ENCODE data around the gene AHCYL2. TPM values are rescaled to one million over a fixed set of nuclear protein-coding genes. Genes with fewer than 3 reads are reported as not detected.

The AHCYL2 gene
- polyA plus RNA-seq, 1 experiment, result 7.8 TPM

DNA sequence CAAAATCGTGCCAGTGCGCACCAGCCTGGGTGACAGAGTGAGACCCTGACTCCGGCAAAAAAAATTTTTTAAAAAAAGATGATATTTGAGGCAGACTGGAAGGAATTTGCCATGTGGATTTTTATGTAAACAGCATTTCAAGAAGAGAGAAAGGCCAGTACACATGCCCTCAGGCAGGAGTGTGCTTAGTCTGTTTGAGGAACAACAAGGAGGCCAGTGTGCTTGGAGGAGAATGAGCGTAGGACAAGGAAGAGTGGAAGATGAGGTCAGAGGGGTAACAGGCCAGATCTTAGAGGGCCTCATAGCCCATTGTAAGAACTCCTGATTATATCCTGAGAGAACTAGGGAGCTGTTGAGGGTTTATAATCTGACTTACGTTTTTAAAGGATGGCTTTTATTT is 192.2 kb downstream of the AHCYL2 start:
- ChIA-PET POLR2A (no interaction called here), CTCF (no interaction called here)
- Histone ChIP-seq H3K36me3 (ENCODE audit: control insufficient read depth, insufficient read depth, low read length) (no peaks in the 10 kb centered on the region), H3K27me3 (ENCODE audit: control insufficient read depth, insufficient read depth, low read length) (no peaks in the 10 kb centered on the region), H3K4me3 (ENCODE audit: low read depth, low read length) (no peak overlapping the region)
- TF ChIP-seq, protein P1, sequence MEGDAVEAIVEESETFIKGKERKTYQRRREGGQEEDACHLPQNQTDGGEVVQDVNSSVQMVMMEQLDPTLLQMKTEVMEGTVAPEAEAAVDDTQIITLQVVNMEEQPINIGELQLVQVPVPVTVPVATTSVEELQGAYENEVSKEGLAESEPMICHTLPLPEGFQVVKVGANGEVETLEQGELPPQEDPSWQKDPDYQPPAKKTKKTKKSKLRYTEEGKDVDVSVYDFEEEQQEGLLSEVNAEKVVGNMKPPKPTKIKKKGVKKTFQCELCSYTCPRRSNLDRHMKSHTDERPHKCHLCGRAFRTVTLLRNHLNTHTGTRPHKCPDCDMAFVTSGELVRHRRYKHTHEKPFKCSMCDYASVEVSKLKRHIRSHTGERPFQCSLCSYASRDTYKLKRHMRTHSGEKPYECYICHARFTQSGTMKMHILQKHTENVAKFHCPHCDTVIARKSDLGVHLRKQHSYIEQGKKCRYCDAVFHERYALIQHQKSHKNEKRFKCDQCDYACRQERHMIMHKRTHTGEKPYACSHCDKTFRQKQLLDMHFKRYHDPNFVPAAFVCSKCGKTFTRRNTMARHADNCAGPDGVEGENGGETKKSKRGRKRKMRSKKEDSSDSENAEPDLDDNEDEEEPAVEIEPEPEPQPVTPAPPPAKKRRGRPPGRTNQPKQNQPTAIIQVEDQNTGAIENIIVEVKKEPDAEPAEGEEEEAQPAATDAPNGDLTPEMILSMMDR (IDR thresholded peaks at IDR 0.05; ENCODE audit: insufficient read depth, low read depth, low read length), result no peak
- no peak for DNase-seq (ENCODE audit: low read depth)

DNA sequence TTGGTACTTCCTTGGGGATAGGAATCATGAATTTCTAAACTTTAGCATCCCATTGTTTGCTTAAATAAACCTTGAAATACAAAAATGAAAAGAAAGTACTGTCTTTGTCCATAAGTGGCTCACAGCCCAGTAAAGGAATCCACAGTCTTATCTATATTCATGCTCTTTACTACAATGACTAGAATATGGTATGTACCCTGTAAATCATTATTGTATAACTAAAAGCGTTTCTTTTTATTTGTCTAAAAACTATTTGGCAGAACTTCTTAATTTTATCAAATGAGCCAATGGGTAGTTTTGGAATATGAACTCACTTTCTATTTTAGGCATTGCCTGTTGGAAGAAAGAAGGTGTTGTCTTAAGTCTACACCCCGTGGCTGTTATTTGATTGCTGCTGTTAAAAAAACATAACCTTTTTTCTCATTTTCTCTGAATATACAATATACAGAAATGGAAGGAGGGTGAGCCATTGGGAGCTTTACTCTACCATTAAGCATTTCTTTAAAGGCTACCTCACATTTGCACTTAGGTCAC is 197.0 kb downstream of the AHCYL2 start:
- POLR2A ChIA-PET, result no interaction called here
- Histone ChIP-seq H3K27me3 (ENCODE audit: control insufficient read depth, insufficient read depth, low read length) (no peaks in the 10 kb centered on the region), H3K36me3 (ENCODE audit: control insufficient read depth, insufficient read depth, low read length) (no peaks in the 10 kb centered on the region), H3K4me3 (ENCODE audit: low read depth, low read length) (no peak overlapping the region)
- CTCF ChIA-PET, result no interaction called here
- TF ChIP-seq, protein P1 (IDR thresholded peaks at IDR 0.05; ENCODE audit: insufficient read depth, low read depth, low read length), result no peak
- DNase-seq (ENCODE audit: low read depth), result no peak

DNA sequence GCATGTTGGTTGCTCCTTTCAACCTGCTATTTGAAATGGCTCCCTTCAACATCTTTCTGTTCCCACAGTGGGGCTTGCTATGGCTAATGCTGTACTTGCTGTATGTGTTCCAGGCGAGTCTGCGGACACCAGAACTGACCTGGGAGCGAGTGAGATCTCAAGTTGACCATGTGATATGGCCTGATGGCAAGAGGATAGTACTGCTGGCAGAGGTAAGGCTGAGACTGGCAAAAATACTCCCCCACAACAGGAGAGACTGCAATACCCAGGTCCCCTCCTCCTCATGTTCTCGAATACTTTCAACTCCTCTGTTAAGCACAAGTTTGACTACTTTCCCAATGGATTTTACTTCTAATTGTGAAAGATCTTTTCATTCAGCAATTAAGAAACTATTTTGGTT is 197.9 kb downstream of the AHCYL2 start:
- POLR2A ChIA-PET, result no interaction called here
- TF ChIP-seq, protein P1 (IDR thresholded peaks at IDR 0.05; ENCODE audit: insufficient read depth, low read depth, low read length), result no peak
- H3K36me3 ChIP-seq (ENCODE audit: control insufficient read depth, insufficient read depth, low read length), result no peaks in the 10 kb centered on the region
- no peak overlapping the region for H3K4me3 ChIP-seq (ENCODE audit: low read depth, low read length)
- CTCF ChIA-PET, result interaction anchor here (0.7 kb wide), 1 partner anchor 66 kb away, joined by 3 read pairs; no protein-coding TSS in a partner anchor
- no peak for DNase-seq (ENCODE audit: low read depth)
- no peaks in the 10 kb centered on the region for H3K27me3 ChIP-seq (ENCODE audit: control insufficient read depth, insufficient read depth, low read length)

DNA sequence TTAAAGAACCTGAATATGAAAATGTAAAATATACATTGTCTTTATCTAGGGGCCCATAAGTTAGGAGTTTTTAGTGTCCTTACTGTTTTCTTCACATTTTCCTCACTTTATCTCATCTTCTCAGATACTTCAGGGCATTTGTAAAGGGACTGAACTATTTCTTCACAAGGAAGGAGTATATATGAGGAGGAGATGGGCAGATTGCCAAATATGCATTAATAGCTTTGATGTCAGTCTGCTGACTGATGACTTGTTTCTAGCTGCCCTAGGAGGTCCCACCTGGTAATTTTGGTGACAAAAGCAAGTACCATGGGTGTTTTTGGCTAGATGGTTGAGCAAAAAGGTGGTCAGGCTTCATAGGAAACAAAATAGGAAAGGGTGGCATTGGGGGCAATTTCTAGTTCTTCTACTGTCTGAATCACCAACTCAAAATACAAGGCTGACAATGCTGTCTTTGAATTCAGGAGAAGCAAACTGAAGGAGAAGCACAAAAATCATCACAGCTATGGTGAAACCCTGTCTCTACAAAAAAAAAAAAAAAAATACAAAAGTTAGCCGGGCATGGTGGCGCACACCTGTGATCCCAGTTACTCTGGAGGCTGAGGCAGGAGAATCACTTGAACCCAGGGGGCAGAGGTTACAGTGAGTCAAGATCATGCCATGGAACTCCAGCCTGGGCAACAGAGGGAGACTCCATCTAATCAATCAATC is 199.0 kb downstream of the AHCYL2 start:
- POLR2A ChIA-PET, result no interaction called here
- Histone ChIP-seq H3K4me3 (ENCODE audit: low read depth, low read length) (no peak overlapping the region), H3K36me3 (ENCODE audit: control insufficient read depth, insufficient read depth, low read length) (no peaks in the 10 kb centered on the region), H3K27me3 (ENCODE audit: control insufficient read depth, insufficient read depth, low read length) (no peaks in the 10 kb centered on the region)
- TF ChIP-seq, protein P1 (IDR thresholded peaks at IDR 0.05; ENCODE audit: insufficient read depth, low read depth, low read length), result no peak
- no peak for DNase-seq (ENCODE audit: low read depth)
- CTCF ChIA-PET, result interaction anchor here (0.7 kb wide), 1 partner anchor 67 kb away, joined by 3 read pairs; no protein-coding TSS in a partner anchor

DNA sequence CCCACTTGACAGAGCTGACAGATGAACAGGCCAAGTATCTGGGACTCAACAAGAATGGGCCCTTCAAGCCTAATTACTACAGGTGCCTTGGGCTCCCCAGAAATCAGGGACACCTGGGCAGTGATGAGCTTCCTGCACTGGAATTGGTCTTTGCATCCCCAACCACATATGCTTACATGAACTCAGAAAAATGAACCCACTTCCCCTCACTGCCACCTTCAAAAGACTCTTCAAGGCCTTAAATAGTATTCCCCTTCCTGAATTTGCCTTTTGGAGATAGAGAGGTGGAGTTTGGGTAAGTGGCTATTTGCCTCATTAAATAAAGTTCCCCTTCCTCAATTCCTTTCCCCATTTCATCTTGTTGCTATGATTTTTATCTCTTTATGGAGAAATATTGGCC is 201.7 kb downstream of the AHCYL2 start:
- CTCF ChIA-PET, result interaction anchor here (1.2 to 1.9 kb wide), 3 partner anchors 8 to 58 kb away, joined by 3 to 5 read pairs (median 4); partner anchors contain the start of gene STRIP2
- H3K36me3 ChIP-seq (ENCODE audit: control insufficient read depth, insufficient read depth, low read length), result no peaks in the 10 kb centered on the region
- 0 out of 2 replicates have a peak, but pooled peaks cover 1% of the 10 kb centered on the region for H3K27me3 ChIP-seq (ENCODE audit: control insufficient read depth, insufficient read depth, low read length)
- TF ChIP-seq, protein P1 (IDR thresholded peaks at IDR 0.05; ENCODE audit: insufficient read depth, low read depth, low read length), result no peak
- DNase-seq (ENCODE audit: low read depth), result no peak
- POLR2A ChIA-PET, result no interaction called here
- H3K4me3 ChIP-seq (ENCODE audit: low read depth, low read length), result no peak overlapping the region
